Suppressor macrophage (primary cell): ENCODE measurements around the gene CD1C.
"Not testable (repeated sequence)": the region's sequence is repeated elsewhere in the genome, so short reads cannot be mapped to it uniquely, and the experiment has no call there.

ENCODE experiments used
- DNase-seq, 4 experiments: peaks; one replicate each; pipeline ENCODE4 v3.0.0-alpha.2; 2020 to 2022

The CD1C gene

DNA sequence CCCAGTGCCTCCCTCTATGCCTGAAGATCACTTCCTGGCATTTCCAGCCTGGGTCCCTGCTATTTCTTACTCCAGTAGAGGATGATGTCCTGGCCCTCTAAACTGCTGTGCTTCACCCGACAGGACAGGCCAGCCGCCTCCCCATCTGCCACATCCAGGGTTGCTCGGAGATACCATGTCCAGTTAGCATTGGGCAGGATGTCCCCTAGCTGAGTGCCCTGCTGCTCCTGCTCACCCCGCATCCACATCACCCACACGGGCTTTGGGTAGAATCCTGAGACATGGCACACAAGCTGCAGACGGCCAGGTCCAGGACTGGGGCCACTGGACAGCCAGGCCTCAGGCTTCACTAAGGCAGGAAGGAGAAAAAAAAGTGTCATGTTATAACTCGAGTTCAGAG is 39.6 kb downstream of the CD1C start:
- no peak for DNase-seq

DNA sequence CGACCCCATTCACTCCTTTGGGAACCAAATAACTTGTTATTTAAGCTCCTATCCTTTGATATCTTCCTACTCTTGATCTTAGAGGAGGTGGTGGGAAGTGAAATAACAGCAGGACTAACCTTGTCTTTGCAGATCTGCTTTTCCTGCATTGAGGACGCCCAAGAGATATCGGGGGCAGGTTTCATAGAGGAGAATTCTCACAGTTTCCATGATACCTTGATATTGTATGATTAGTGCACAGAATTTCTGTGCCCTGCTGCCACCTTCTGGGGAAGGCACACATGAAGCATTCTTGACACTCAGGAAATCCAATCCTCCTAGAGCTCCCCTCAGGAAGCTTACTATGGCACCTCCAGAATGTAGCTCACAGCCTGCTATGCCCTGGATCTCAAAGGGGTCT is 40.0 kb downstream of the CD1C start:
- peak; percentile 32 to 67 (median 56) for DNase-seq

DNA sequence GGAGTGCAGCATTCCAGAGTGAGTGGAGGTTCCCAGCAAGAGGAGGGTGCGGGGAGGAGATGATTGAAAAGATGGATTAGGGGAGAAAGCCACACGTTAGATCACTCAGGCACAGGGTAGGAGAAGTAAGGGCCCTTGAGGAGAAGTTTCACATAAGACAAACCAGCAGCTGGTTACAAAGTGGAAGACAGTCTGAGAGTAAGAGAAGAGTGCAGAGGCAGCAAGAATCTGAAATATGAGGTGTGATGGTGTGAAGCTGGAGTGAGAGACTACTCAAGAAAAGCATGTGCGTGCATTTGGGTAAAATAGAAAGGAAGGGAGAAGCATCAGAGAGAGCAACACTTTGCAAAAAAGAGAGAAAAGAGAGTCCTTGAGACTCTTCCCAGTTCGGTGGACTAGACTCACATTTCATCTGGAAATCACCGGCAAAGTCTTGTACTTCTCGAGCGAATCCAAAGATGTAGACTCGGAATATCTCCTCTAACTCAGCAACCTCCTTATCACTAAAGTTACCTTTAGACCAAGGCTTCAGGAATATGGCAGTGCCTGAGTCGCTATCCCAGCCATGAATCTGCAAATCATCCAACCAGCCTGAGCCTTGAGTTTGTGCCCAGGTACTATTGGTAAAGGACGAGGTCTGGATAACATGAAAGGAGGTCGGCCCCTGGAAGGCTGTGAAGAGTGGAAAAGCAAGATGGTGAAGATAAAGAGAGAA is 40.8 kb downstream of the CD1C start:
- no peak for DNase-seq

DNA sequence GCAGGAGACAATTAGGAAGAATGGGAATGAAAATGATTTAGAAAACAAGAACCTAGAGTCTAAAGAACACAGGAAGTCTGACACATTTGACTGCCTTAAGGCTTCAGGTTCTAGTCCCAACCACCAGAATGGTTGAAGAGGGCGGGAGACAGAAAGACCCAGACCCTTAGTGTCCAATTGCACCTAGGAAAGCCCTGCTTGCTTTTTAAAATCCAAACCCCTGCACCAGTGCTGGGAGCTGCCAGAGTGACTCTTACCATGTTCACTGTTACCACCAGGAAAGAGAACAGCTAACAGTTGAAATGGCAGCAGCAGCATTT is 41.3 kb downstream of the CD1C start:
- DNase-seq: no peak

DNA sequence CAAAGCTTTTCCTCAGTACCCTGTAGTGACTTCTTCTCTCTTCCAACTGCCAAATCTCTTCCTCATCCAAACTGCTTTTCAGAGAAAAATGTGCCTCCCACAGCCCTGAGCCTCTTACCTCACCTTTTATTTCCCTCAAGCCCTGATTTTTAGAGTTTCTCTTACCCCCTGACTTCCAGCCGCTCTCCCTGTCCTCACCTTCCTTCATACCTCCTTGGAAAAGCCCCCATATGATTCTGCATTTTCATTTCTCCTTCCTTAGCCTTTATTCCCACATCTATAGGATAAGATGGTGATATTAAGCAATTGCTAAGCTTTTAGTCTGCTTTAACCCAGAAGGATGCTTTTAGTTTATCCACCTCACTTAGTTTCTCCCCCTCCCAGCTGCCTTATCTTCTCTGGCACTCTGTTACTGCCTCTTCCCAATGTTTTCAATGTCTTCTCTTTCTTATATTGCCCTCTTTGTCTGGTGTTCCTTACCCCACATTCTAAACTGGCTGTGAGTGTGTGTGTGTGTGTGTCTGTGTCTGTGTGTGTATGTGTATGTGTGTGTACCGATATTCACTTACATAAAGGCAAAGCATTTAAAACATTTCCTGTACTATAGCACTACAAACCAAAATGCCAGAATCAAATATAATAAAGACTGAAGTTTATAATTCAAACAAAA is 41.9 kb downstream of the CD1C start, which contains the start of gene CD1B:
Gene CD1B (minus strand): TSS at position 51 of the 670 bp plus-strand sequence. CDS start 108 bp downstream, outside the sequence.
- peak in 2 of 4 experiments; percentile 19 for DNase-seq

DNA sequence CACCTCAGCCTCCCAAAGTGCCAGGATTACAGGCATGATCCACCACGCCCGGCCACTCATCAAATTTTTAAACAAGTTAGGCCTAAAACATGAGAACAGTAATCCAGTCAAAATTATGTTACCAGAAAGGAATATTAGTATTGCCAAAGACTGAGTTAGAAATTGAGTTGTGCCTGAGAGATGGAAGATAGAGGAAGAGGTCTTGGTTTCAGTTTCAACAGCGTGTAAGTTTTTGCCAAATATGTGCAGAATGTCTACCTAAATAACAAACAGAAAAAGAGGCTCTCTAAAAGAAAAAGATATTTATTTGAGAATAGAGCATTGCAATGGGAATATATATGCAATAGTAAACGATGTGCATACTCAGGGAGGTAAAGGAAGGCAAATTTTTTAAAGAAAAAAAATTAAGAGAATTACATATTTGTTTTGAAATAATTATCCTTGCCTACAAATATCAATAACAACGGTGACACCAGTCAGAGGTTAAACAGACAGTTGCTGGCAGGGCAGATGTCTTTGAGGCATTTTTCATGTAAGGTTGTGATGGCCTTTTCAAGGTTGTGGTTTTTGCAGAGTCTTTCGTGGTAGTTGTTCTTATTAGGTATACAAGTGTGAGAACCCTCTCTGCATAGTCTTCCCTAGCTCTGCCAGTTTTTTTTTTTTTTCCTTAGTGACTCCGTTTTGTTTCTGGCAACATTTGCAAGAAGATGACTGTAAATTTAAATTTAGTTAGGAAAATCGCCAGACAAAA is 43.9 kb downstream of the CD1C start:
- peak in 3 of 4 experiments; percentile 6 to 58 (median 49) for DNase-seq

DNA sequence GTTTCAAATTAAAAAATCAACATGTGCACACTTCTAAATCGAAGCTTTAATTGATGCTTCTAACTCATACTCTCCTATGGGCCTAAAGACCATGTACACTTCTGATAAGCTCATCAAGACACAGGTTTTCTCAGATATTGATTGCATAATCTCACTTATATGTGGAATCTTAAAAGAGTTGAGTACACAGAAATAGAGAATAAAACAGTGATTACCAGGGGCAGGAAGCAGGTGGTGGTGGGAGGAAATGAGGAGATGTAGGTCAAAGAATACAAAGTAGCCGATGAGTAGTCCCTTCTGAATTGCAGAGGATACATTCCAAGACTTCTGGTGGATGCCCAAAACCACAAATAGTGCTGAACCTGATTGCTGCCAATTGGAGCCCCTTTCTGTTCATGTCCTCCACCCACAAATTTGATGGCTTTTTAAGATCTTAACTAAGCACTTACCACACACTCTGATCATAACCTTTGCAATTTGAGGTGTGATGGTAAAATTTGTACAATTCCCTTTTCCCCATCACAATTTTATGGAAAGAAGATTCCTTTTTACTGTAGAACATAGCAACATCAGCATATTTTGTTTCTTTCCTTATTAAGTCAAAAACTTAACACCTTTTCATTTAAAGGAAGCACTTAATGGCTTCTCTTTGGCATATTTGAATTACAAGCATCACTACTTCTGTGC is 44.9 kb downstream of the CD1C start:
- DNase-seq: no peak

DNA sequence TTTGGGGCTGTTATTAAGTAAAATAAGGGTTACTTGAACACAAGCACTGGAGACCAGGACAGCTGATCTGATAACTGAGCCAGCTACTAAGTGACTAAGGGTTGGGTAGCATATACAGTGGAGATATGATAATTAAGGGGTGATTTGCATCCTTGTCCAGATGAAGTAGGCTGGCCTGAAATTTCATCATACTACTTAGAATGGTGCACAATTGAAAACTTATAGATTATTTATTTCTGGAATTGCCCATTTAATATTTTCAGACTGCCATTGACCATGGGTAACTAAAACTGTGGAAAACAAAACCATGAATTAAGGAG is 45.5 kb downstream of the CD1C start:
- no peak for DNase-seq

DNA sequence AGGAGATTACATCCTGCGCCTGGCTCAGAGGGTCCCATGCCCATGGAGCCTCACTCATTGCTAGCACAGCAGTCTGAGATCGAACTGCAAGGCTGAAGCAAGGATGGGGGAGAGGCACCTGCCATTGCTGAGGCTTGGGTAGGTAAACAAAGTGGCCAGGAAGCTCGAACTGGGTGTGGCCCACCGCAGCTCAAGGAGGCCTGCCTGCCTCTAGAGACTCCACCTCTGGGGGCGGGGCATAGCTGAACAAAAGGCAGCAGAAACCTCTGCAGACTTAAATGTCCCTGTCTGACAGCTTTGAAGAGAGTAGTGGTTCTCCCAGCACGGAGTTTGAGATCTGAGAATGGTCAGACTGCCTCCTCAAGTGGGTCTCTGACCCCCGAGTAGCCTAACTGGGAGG is 46.7 kb downstream of the CD1C start:
- DNase-seq: not testable (repeated sequence)
